Measurements from ENCODE around the gene TMIE. TPM values are rescaled to one million over a fixed set of nuclear protein-coding genes. Genes with fewer than 3 reads are reported as not detected.
"Not testable (repeated sequence)": the region's sequence is repeated elsewhere in the genome, so short reads cannot be mapped to it uniquely, and the experiment has no call there.

Gene TMIE
- total RNA-seq, 1 experiment from 2014 or later: 1.1 TPM

GRCh38 chr3:46737329-46737731 lies 36.1 kb downstream of the TMIE start:
- no peaks in the 10 kb centered on the region for H3K4me1 ChIP-seq (ENCODE audit: control insufficient read depth, insufficient read depth, low read length)
- no peaks in the 10 kb centered on the region for H3K36me3 ChIP-seq (ENCODE audit: control insufficient read depth, insufficient read depth, low read length)
- no peak overlapping the region for H3K27ac ChIP-seq (ENCODE audit: low read length)
- TF ChIP-seq REST (IDR thresholded peaks at IDR 0.05; ENCODE audit: insufficient read depth in 1 of 2, low read depth in 2 of 2, low read length in 1 of 2) (no peak), POLR2AphosphoS5 (IDR thresholded peaks at IDR 0.05; ENCODE audit: low read depth, low read length) (no peak), TCF7L2 (IDR thresholded peaks at IDR 0.05; ENCODE audit: low read depth, low read length) (no peak), SIN3A (IDR thresholded peaks at IDR 0.05; ENCODE audit: borderline replicate concordance, insufficient read depth, low read depth, low read length) (no peak)
- TF ChIP-seq, protein P1, sequence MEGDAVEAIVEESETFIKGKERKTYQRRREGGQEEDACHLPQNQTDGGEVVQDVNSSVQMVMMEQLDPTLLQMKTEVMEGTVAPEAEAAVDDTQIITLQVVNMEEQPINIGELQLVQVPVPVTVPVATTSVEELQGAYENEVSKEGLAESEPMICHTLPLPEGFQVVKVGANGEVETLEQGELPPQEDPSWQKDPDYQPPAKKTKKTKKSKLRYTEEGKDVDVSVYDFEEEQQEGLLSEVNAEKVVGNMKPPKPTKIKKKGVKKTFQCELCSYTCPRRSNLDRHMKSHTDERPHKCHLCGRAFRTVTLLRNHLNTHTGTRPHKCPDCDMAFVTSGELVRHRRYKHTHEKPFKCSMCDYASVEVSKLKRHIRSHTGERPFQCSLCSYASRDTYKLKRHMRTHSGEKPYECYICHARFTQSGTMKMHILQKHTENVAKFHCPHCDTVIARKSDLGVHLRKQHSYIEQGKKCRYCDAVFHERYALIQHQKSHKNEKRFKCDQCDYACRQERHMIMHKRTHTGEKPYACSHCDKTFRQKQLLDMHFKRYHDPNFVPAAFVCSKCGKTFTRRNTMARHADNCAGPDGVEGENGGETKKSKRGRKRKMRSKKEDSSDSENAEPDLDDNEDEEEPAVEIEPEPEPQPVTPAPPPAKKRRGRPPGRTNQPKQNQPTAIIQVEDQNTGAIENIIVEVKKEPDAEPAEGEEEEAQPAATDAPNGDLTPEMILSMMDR (IDR thresholded peaks at IDR 0.05): no peak
- DNase-seq (ENCODE audit: low read depth, low spot score): no peak
- no peaks in the 10 kb centered on the region for H3K27me3 ChIP-seq (ENCODE audit: control insufficient read depth, insufficient read depth, low read length)
- CTCF ChIA-PET: no interaction called here
- POLR2A ChIA-PET: no interaction called here
- ATAC-seq: no peak
- H3K4me3 ChIP-seq (ENCODE audit: low read depth in 2 of 2, low read length in 2 of 2): no peak overlapping the region
- intact Hi-C loops (cut with micrococcal nuclease; ENCODE audit: unreplicated experiment) (no loop called here), in situ Hi-C loops (cut with HindIII; ENCODE audit: low pct_unique_long_range_greater_than_20kb, low sequenced_read_pairs) (no loop called here)
- no TSS peak for BruUV-seq (replicated peaks)
- H3K9me3 ChIP-seq (ENCODE audit: control insufficient read depth, insufficient read depth, low read depth, low read length): no peaks in the 10 kb centered on the region

DNA sequence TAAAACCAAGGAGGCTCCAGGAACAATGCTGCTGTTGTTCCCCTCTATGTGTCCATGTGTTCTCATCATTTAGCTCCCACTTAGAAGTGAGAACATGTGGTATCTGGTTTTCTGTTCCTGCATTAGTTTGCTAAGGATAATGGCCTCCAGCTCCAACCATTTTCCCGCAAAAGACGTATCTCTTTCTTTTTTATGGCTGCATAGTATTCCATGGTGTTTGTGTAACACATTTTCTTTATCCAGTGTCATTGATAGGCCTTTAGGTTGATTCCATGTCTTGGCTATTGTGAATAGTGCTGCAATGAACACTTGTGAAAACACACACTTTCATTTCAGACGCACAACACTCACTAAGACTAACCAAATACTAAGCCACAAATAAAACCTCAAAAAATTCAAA lies 38.4 kb downstream of the TMIE start:
- H3K9me3 ChIP-seq (ENCODE audit: control insufficient read depth, insufficient read depth, low read depth, low read length); in situ Hi-C loops (cut with HindIII; ENCODE audit: low pct_unique_long_range_greater_than_20kb, low sequenced_read_pairs); H3K4me1 ChIP-seq (ENCODE audit: control insufficient read depth, insufficient read depth, low read length); H3K27ac ChIP-seq (ENCODE audit: low read length); DNase-seq (ENCODE audit: low read depth, low spot score); H3K4me3 ChIP-seq (ENCODE audit: low read depth in 2 of 2, low read length in 2 of 2); H3K27me3 ChIP-seq (ENCODE audit: control insufficient read depth, insufficient read depth, low read length); BruUV-seq (replicated peaks); H3K36me3 ChIP-seq (ENCODE audit: control insufficient read depth, insufficient read depth, low read length); ATAC-seq; POLR2A ChIA-PET; intact Hi-C loops (cut with micrococcal nuclease; ENCODE audit: unreplicated experiment): not testable (repeated sequence)
- CTCF ChIA-PET: interaction anchor here (0.6 kb wide), 1 partner anchor 66 kb away, joined by 3 read pairs; no protein-coding TSS in a partner anchor

- CTCF ChIA-PET: no interaction called here
- Histone ChIP-seq H3K27ac (ENCODE audit: low read length) (no peak overlapping the region), H3K4me3 (ENCODE audit: low read depth in 2 of 2, low read length in 2 of 2) (no peak overlapping the region), H3K36me3 (ENCODE audit: control insufficient read depth, insufficient read depth, low read length) (no peaks in the 10 kb centered on the region), H3K4me1 (ENCODE audit: control insufficient read depth, insufficient read depth, low read length) (no peaks in the 10 kb centered on the region), H3K9me3 (ENCODE audit: control insufficient read depth, insufficient read depth, low read depth, low read length) (no peaks in the 10 kb centered on the region), H3K27me3 (ENCODE audit: control insufficient read depth, insufficient read depth, low read length) (no peaks in the 10 kb centered on the region; the same call in 1 of the 2 replicates)
- in situ Hi-C loops (cut with HindIII; ENCODE audit: low pct_unique_long_range_greater_than_20kb, low sequenced_read_pairs) (no loop called here), intact Hi-C loops (cut with micrococcal nuclease; ENCODE audit: unreplicated experiment) (no loop called here)
- DNase-seq (ENCODE audit: low read depth, low spot score) (no peak), ATAC-seq (no peak)
- TF ChIP-seq REST (IDR thresholded peaks at IDR 0.05; ENCODE audit: insufficient read depth in 1 of 2, low read depth in 2 of 2, low read length in 1 of 2) (no peak), POLR2AphosphoS5 (IDR thresholded peaks at IDR 0.05; ENCODE audit: low read depth, low read length) (no peak), TCF7L2 (IDR thresholded peaks at IDR 0.05; ENCODE audit: low read depth, low read length) (no peak), SIN3A (IDR thresholded peaks at IDR 0.05; ENCODE audit: borderline replicate concordance, insufficient read depth, low read depth, low read length) (no peak)
- TF ChIP-seq, protein P1 (IDR thresholded peaks at IDR 0.05): no peak
- POLR2A ChIA-PET: no interaction called here
- BruUV-seq (replicated peaks): no TSS peak
Observed at GRCh38 chr3:46742992-46743585, 41.9 kb downstream of the TMIE start.
